ENCODE data around the gene HOXB3.

Gene HOXB3

DNA sequence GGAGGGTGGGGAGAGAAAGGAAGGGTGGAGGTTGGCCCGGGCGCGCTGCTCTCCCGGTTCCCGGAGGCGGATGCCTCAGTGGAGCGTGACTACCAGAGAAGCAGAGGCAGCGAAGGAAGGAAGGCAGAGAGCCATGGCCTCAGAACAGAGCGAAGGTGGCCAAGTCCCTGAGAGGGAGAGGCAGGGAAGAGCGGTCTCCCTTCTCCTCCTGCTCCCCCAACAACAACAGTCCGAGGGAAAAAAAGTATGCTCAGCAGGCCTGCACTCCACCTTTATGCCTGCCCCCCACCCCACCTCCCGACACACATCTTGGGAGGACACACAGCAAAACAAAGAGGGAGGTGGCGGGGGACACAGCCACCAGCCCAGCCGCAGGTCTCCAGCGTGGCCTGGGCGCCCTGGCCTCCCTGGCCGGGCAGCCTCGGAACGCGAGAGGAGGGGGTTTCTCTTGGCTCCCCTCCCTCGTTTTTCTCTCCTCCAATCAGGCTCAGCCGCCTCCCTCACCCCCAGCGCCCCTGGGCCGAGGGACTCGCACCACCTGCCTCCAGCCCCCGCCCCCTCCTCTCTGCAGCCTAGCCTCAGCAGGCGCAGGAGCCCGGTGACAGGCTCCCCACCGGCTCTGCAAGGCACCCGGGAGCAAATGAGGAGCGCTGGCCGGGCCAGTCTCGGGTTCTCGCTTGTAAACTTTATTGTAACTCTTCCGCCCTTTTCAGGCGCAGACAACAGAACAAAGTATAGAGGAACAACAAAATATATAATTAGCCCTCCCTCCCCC, 21.8 kb upstream of the HOXB3 start:
- no peak for DNase-seq

GRCh38 chr17:48611213-48611612, 21.2 kb upstream of the HOXB3 start:
- DNase-seq = no peak

DNA sequence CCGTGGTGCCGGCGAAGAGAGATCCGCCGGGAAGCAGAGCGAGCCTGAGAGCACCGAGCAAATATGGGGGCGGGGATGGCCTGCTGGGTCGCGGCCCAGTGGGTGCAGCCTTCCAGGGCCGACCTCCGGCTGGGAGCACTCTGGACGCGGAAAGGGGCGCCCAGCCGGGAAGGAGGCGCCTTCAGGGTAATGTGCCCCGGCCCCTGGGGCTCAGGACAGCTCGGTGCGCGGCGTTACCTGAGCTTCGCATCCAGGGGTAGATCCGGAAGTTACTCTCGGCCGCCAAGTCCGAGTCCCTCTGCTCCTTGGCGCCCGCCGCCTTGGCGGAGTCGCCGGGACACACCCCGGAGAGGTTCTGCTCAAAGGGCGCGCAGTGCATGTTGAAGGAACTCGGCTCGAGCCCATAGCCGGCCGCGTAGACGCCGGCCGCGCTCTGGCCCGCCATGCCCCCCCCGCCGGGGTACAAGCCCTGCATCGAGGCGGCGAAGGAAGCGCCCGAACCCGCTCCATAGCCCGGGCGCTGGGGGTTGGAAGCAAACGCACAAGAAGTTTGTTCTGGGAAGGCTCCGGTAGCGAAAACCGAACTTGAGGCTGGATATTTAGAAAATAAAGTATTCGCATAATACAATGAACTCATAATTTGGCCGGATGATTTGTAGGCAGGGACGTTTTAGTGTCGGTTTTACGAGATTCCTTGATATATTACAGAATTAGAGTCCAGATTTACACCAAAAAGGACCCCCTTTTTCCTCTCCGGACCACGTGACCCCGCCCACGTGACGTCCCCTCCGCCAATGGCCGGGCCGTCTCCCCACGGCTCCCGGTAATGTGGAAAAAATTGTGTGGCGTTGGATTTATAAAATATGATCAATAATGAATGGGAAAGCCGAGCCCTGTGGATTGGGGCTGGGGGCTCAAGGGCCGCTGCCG, 20.5 kb upstream of the HOXB3 start, which contains the start of gene HOXB7:
TSS of gene HOXB7 (minus strand) at position 736 of the 930 bp plus-strand sequence. CDS start at position 637, 99 bp downstream.
- DNase-seq = peak; percentile 81

DNA sequence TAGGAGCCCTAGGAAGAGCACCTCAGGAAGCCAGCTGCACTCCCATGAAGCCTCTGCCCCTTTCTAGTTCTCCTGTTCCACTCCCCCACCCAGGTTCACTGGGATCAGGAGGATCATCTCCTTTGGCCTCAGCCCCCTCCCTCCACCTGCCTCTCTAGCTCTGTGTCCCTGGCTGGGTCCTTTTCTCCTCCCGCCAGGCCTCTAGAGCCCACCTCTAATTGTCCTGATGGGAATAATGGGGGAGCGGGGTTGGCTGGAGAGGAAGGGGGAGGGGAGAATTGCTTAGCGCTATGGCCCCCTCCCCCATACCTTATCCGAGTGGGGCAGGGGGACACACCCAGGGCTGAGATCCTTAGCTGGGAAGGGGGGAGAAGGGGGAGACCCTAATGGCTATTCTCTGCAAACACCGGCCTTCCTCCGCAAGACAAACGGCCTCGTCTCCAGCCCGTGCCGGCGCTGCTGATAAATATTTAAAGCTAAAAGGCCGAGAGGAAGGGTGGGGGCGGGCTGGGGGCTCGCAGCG, 19.8 kb upstream of the HOXB3 start:
- DNase-seq = no peak

DNA sequence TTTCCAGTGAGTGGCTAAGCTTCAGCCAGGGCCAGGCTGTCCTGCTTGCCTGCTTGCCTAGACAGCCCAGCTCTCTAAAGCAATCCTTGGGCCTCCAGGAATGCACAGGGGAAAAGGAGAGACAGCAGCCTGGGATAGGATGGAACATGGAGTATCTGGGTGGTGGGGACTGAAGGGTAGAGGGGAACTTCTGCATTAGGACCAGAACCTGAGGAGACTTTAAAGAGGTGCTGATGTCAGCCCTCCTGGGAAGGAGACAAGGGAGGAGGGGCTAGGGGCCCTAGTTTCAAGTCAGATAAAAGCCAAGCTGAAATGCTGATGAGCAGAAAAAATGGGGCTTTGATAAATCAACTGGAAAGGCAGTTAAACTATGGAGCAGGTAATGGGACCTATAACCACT, 19.0 kb upstream of the HOXB3 start:
- no peak for DNase-seq

DNA sequence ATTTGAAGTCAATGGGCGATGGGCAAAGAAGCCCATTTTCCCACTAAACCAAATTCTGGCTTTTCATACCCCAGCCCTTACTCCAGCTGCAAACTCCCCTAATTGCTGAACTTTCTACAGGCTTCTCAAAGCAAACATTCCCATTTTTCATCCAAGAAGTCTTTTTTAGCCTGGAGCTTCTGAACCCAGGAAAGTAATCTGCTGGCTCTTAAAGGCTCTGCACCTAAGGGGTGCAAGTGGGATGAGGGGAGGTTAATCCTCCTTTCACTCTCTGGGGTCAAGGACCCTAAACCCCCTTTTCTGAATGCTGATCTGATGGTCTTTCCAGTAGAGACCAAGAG, 18.4 kb upstream of the HOXB3 start:
- DNase-seq = no peak

DNA sequence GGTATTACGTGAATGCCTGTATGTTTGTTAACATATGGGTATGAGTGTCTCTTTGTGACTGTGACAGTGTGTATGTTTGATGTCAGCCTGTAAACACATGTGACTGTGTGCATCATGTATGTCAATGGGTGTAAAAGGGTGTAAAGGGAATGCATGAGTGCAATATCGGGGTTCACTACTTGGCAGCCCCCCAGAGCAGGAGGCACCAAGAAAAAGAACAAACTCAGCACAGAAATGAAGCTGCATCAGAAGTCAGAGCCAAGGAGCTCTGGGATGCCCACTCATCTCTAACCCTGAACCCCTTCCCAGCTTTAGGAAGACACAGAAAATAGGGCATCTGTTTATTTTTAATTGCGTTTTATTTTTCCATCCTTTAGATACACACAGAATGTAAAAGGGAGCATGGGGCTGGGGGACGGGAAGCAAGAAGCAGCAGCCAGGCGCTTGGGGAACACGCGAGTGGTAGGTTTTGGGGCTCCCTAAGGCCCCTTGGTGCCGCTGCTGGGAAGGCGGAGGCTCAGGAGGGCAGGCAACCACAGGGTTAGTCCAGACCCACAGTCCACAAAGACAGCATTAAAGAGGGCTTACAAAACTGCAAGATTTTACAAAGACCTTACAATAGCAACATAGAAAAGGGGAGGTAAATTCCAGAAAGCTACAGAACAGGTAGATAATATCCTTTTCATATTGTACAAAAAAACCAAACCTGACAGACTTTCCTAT, 17.0 kb upstream of the HOXB3 start:
- DNase-seq = no peak

GRCh38 chr17:48605991-48606891, 16.2 kb upstream of the HOXB3 start:
- DNase-seq = no peak

GRCh38 chr17:48605409-48605919, 15.4 kb upstream of the HOXB3 start:
- no peak for DNase-seq

DNA sequence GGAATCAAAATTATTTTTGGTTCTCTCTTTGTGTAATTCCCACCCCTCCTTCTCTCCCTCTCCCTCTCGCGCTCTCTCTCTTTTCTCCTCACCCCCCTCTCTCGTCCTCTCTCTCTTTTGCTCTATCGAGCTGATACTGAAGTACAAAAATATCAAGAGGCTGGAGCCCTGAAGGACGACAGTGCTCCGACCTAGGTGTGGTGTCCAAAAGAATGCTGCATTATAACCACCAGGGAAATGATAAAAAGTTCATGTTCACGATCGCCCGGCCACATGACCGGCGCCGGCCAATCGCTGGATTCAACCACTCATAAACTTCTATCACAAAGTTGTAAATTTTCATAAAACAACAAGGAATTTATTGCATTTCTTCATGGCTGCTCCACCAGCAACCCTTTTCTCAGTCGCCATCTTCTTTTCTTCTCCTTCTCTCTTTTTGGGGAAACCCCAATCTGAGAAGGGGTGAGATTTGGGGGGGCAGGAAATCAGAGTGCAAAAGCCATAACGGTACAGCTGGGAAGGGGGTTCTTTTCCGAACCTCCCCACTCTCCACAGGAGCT, 14.8 kb upstream of the HOXB3 start, which contains the start of gene HOXB6:
TSS of gene HOXB6 (minus strand) at position 217 of the 560 bp plus-strand sequence. CDS start 6,836 bp downstream, outside the sequence.
- no peak for DNase-seq

GRCh38 chr17:48603959-48604769, 14.1 kb upstream of the HOXB3 start:
- no peak for DNase-seq

GRCh38 chr17:48601539-48602425, 11.7 kb upstream of the HOXB3 start:
- DNase-seq = no peak

GRCh38 chr17:48601207-48601538, 11.1 kb upstream of the HOXB3 start:
- DNase-seq = no peak

DNA sequence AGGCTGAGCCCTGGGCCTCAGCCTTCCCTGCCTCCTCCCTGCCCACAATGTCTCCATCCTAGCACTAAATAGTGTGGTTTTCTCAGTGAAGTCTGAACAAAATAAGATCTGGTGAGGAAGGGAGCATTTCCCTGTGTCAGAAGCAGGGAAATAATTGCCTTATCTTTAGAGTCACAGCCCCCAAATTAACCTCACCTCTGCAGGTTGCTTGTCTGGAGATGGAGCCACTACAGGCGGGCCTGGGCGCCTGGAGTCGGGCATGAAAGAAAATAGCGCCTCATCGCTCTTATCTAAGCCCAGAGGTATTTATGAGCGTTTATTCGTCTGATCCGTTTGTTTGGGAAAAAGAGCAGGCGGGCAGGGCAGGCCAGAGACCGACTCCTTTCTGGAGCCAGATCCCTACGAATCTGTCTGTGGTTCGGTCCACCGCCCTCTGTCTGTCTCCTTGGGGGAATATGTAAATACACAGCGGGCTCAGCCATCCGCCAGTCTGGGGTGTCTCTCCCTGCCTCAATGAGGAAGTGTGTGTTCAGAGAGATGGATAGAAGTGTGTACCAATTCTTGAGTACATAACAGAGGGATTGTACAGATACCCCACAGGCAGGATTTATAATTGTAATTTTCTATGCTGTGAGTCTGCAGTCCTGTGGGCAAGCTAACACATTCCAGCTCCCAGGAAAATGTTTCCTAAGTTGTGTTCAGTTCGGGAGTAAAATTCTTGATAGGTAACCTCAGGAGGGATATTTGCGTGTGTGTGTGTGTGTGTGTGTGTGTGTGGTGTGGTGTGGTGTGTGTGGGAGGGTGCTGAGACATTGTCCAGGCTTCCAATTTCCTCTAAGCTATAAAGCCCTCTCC, 10.4 kb upstream of the HOXB3 start:
- no peak for DNase-seq

GRCh38 chr17:48599354-48599753, 9.3 kb upstream of the HOXB3 start:
- DNase-seq = no peak

DNA sequence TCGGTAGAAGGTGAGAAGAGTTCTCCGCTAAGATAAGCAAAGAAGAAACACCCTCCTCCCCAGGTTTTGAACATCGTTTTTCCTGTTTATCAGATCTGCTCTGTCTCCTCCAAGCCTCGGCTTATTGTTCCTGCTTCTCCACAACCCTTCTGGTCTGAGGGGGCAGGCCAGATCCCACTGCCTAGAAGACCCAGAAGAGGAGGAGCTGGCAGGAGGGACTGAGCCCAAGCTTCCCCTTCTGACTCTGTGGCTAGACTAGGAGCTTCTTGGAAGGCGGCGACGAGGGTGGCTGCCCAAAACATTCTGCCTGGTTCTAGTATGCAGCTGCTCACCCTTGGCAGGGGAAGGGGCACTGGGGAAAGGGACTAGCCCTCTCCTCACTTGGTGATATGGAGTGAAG, 8.7 kb upstream of the HOXB3 start:
- DNase-seq = no peak

- DNase-seq = peak; percentile 48
These were observed 8.0 kb upstream of the HOXB3 start for GRCh38 chr17:48597778-48598631.

GRCh38 chr17:48597528-48597777, 7.4 kb upstream of the HOXB3 start:
- DNase-seq = no peak
